Measurements from ENCODE around the gene HSPA4.

DNA sequence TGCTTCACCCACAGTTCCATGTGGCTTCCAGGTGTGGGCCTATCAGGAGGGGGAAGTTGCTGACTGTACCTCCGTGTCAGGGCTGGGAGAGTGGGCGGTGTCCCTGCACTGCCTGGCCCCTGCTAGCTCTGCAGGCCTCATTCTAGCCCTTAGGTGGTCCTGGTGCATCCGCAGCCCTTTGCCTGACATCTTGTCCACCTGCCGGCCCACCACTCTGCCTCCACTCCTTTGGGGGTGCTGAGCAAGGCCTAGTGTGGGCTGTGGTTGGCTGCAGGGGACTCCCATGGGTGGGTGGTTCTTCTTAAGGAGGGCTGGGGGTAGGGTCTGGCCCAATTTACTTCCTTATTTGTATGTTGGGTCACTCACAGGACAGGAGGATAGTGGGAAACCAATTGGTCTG, 66.9 kb downstream of the HSPA4 start:
- TF ChIP-seq ZSCAN29 (CRISPR knock-in tag; conservative IDR thresholded peaks at IDR 0.05), result no peak
- TF ChIP-seq, protein P1, sequence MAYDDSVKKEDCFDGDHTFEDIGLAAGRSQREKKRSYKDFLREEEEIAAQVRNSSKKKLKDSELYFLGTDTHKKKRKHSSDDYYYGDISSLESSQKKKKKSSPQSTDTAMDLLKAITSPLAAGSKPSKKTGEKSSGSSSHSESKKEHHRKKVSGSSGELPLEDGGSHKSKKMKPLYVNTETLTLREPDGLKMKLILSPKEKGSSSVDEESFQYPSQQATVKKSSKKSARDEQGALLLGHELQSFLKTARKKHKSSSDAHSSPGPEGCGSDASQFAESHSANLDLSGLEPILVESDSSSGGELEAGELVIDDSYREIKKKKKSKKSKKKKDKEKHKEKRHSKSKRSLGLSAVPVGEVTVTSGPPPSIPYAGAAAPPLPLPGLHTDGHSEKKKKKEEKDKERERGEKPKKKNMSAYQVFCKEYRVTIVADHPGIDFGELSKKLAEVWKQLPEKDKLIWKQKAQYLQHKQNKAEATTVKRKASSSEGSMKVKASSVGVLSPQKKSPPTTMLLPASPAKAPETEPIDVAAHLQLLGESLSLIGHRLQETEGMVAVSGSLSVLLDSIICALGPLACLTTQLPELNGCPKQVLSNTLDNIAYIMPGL (CRISPR knock-in tag; IDR thresholded peaks at IDR 0.05; ENCODE audit: borderline replicate concordance in 1 of 2, low read depth in 1 of 2), result no peak
- no peak for TF ChIP-seq NR2F2 (IDR thresholded peaks at IDR 0.05; ENCODE audit: borderline replicate concordance, low read depth)
- TF ChIP-seq, protein P2, sequence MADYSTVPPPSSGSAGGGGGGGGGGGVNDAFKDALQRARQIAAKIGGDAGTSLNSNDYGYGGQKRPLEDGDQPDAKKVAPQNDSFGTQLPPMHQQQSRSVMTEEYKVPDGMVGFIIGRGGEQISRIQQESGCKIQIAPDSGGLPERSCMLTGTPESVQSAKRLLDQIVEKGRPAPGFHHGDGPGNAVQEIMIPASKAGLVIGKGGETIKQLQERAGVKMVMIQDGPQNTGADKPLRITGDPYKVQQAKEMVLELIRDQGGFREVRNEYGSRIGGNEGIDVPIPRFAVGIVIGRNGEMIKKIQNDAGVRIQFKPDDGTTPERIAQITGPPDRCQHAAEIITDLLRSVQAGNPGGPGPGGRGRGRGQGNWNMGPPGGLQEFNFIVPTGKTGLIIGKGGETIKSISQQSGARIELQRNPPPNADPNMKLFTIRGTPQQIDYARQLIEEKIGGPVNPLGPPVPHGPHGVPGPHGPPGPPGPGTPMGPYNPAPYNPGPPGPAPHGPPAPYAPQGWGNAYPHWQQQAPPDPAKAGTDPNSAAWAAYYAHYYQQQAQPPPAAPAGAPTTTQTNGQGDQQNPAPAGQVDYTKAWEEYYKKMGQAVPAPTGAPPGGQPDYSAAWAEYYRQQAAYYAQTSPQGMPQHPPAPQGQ (CRISPR knock-in tag; IDR thresholded peaks at IDR 0.05; ENCODE audit: borderline replicate concordance), result no peak
- no peak for TF ChIP-seq ZNF350 (CRISPR knock-in tag; IDR thresholded peaks at IDR 0.05; ENCODE audit: borderline replicate concordance, low read depth)
- no peak for TF ChIP-seq TCF12 (IDR thresholded peaks at IDR 0.05)
- TF ChIP-seq TCF12 (CRISPR knock-in tag; IDR thresholded peaks at IDR 0.05), result no peak
- no peak for TF ChIP-seq MED8 (CRISPR knock-in tag; IDR thresholded peaks at IDR 0.05; ENCODE audit: insufficient replicate concordance)
- TF ChIP-seq, protein P3, sequence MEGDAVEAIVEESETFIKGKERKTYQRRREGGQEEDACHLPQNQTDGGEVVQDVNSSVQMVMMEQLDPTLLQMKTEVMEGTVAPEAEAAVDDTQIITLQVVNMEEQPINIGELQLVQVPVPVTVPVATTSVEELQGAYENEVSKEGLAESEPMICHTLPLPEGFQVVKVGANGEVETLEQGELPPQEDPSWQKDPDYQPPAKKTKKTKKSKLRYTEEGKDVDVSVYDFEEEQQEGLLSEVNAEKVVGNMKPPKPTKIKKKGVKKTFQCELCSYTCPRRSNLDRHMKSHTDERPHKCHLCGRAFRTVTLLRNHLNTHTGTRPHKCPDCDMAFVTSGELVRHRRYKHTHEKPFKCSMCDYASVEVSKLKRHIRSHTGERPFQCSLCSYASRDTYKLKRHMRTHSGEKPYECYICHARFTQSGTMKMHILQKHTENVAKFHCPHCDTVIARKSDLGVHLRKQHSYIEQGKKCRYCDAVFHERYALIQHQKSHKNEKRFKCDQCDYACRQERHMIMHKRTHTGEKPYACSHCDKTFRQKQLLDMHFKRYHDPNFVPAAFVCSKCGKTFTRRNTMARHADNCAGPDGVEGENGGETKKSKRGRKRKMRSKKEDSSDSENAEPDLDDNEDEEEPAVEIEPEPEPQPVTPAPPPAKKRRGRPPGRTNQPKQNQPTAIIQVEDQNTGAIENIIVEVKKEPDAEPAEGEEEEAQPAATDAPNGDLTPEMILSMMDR (CRISPR knock-in tag; IDR thresholded peaks at IDR 0.05), result no peak
- no peak for TF ChIP-seq GABPA (IDR thresholded peaks at IDR 0.05; ENCODE audit: low read depth, low read length)
- TF ChIP-seq GABPA (CRISPR knock-in tag; IDR thresholded peaks at IDR 0.05; ENCODE audit: low read depth), result no peak
- TF ChIP-seq, protein P4, sequence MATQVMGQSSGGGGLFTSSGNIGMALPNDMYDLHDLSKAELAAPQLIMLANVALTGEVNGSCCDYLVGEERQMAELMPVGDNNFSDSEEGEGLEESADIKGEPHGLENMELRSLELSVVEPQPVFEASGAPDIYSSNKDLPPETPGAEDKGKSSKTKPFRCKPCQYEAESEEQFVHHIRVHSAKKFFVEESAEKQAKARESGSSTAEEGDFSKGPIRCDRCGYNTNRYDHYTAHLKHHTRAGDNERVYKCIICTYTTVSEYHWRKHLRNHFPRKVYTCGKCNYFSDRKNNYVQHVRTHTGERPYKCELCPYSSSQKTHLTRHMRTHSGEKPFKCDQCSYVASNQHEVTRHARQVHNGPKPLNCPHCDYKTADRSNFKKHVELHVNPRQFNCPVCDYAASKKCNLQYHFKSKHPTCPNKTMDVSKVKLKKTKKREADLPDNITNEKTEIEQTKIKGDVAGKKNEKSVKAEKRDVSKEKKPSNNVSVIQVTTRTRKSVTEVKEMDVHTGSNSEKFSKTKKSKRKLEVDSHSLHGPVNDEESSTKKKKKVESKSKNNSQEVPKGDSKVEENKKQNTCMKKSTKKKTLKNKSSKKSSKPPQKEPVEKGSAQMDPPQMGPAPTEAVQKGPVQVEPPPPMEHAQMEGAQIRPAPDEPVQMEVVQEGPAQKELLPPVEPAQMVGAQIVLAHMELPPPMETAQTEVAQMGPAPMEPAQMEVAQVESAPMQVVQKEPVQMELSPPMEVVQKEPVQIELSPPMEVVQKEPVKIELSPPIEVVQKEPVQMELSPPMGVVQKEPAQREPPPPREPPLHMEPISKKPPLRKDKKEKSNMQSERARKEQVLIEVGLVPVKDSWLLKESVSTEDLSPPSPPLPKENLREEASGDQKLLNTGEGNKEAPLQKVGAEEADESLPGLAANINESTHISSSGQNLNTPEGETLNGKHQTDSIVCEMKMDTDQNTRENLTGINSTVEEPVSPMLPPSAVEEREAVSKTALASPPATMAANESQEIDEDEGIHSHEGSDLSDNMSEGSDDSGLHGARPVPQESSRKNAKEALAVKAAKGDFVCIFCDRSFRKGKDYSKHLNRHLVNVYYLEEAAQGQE (IDR thresholded peaks at IDR 0.05; ENCODE audit: borderline replicate concordance in 1 of 2, low read depth in 1 of 2, low read length in 2 of 2), result no peak
